ENCODE data around the gene H2BK1. TPM values are rescaled to one million over a fixed set of nuclear protein-coding genes. Genes with fewer than 3 reads are reported as not detected.

Gene H2BK1
- total RNA-seq, 2 experiments from 2014 or later = not detected

DNA sequence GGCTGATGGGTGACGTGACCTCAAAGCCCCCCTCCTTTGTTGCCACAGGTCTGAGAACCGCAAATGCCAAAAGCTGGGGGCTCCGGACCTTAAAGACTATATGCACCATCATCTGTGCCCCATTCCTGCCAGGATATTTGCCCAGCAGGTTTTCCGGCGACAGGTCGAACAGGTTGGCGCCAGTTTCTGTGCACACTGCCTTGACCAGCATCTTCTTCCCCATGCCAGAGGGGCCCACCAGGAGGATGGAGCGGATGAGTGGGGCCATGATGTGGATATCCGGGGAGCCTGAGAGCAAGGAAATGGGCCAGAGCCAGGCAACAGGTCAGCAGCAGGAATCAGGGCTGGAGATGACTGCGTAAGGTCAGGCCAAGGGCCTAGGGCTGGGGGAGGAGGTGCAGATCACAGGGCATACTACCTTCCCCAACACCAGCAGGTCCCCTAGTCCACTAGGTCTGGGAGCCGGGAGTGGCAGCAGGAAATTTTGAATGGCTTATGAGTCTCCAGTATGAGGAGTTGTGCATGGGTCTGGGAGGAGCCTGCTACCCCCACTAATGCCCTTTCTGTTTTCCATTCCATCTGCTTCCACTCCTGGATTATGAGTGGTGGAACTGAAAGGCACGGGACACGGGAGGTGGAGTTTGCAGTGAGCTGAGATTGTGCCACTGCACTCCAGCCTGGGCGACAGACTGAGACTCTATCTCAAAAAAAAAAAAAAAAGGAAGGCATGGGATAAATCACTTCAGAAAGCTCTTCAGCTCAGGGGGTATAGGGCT lies 16.9 kb downstream of the H2BK1 start:
- ChIA-PET POLR2A (no interaction called here), CTCF (no interaction called here)

DNA sequence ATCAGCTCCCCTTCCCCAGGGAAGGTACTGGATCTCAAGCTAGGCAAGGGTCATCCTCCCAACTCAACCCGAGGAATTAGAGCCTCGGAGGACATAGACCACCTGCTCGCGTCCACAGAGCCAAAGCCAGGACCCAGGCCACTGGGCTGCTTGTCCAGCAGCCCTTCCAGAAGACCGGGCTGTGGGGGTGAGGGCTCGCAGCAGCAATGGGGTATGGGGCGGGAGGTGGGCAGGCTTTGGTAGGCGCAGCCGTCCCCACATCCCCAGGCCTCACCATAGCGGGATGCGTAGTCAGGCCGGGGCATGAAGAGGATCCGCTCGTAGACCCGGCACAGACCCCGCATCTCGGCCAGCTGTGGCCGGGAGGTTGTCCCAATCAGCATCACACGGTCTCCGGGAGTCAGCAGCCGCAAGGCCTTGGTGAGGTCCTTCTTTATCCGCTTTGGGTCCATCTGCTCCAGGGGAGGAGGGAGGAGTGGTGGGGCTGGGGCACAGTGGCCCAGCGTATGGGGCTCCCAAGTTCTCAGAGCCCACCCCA lies 18.2 kb downstream of the H2BK1 start:
- ChIA-PET CTCF (no interaction called here), POLR2A (no interaction called here)

DNA sequence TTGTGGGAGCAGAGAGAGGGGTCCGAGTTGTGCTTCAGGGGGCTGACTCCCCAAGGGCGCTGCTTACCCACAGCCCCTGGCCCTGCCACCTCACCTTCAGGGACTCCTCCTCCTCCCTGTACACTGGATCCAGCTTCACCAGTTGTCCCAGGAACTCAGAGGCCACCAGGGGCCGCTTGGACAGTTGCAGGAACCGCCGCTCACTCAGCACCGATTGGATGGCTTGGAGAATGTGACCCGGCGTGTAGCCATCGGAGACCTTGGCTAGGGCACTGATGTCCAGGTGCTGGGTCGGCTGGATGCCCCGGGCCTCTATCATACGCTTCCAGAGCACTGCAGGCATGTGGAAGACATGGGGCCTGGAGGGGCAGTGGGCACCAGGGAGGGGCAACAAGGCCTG lies 18.7 kb downstream of the H2BK1 start:
- ChIA-PET CTCF (no interaction called here), POLR2A (no interaction called here)

DNA sequence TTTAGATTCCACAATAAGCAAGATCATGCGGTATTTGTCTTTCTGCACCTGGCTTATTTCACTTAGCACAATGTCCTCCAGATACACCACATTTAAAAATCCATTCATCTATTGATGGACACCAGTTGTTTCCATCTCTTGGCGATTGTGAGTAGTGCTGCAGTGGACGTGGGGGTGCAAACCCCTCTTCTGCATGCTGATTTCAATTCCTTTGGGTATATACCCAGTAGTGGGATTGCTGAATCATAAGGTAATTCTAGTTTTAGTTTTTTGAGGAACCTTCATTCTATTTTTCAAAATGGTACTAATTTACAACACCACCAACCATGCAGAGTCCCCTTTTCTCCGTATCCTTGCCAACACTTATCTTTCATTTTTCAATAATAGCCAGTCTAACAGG lies 21.2 kb downstream of the H2BK1 start:
- CTCF ChIA-PET = no interaction called here

DNA sequence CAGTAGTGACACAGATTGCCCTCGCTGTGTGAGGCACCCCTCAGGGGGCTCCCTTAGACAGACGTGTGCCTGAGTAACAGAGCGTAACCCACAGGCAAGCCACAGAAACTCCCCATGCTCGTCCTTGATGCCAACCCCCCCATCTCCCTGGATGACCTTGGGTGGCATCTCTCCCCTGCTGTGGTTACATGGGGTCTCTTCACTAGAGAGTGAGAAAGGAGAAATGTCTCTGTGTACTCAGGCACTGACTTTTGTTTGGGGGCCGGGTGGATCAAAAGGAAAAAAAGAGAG lies 22.1 kb downstream of the H2BK1 start:
- ChIA-PET CTCF (interaction anchor here (1.1 kb wide), 1 partner anchor 64 kb away, joined by 3 read pairs; no protein-coding TSS in a partner anchor), POLR2A (no interaction called here)

More for the DNA sequence above, 21.2 kb downstream of the H2BK1 start:
- POLR2A ChIA-PET = no interaction called here

DNA sequence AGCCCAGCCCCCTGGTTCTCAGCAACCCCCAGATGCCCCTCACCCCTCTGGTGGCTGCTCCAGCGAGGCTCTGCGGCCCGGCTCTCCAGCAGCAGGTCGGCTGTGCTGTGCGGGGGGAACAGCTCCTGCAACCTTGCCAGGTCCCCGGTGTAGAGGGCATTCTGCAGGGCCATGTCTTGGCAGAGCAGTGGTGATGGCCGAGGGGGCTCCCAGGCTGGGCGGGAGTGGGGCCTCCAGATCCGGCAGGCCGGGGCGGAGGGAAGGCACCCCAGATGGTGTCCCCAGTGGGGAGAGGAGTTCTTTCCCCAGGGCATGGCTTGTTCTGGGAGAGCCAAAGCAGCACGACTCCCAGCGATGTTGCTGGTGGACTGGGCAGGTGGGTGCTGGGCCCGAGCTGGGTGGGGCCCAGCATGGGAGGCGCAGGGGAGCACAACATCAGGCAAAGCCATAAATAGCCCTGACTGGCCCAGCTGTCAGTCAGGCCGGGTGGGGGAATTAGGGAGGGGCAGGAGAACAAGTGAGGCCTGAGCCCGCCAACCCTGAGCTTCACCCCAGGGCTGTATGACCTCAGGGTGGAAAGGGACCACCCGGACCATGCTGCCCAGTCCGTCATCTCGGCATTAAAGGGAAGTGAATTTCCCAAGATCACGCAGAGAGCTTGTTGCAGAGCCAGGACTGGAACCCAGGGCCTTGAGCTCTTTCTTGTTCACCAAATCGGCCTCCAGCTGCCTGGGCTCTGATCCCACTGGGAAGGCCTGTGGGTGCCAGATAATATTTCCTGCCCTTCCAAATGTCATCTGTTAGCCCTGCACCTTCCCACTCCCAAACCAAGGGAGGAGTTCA lies 22.7 kb downstream of the H2BK1 start:
- ChIA-PET POLR2A (no interaction called here), CTCF (interaction anchor here (1.1 kb wide), 1 partner anchor 63 kb away, joined by 3 read pairs; no protein-coding TSS in a partner anchor)

DNA sequence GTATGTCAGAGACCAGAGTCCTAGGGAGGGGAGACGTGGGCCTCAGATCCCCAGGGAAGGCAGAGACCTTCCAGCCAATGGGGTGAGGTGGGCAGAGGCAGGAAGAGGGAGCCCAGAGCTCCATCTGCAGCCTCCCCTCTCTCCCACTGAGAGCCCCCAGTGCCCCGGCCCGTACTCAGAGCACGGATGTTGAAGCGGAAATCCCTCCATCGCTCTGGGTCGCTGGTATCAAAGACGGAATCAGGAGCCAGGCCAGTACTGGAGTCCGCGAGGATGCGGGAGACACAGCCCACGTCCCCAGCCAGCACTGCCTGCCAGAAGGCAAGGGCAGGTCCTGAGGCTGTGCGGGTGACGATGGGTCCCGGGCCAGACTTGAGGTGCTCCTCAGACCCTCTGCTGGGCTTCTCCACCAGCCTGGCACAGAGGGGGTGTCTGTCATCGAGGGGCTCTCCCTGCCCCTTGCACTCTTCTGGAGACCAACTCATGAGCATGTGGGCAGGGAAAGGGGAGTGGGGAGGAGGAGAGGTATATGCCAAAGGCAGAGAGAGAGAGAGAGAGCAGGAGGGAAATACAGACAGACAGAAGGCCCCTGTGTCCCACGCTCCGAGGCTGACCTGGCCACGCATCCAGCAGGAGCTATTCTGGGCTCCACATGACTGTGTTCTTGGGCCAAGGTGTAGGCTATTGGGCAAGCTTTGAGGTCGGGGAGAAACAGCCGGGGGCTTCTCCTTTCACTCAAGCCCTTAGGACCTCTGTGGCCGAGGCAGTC lies 23.5 kb downstream of the H2BK1 start, which contains the start of gene ASB10:
TSS of gene ASB10 (minus strand) at position 611 of the 769 bp plus-strand sequence. CDS start at position 491, 120 bp downstream.
- ChIA-PET POLR2A (no interaction called here), CTCF (interaction anchor here (0.7 kb wide), 1 partner anchor 76 kb away, joined by 3 read pairs; no protein-coding TSS in a partner anchor)

DNA sequence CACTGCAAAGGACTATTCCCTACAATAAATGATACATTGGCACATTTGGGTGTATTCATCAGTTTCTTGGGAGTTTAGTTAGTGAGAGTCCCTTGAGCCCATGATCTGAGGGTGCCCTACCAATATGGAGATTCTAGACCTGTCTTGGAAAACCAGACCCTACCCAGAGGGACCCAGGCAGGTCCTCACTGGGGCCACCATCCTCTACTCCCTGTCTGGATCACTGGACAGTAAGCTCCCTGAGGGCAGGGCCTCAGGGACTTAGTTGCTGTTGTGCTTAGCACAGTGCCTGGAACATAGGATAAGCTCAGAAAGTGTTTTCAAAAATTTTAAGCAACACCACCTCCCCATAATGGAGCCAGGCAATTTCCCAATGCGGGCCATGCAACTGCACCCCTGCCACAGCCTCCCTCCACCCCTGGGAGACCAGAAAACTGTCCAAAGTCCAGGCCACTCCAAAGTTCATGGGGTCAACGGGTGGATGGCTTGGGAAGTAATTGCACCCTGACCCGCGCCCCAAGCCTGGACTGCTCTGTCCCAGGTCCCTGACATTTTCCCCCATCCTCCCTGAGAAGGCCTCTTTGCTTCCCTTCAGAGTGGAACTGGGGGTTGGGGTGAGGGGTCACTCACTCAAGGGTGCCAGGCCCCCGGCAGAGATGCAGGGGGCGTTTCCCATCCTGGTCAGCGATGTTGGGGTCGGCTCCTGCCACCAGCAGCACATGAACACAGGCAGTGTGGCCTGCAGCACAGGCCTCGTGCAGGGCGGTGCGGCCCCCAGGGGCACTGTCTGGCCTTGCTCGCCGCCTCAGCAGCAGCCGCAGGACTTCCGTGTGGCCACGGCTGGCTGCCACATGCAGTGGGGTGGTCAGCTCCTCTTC lies 24.3 kb downstream of the H2BK1 start:
- ChIA-PET CTCF (interaction anchor here (0.6 to 0.7 kb wide), 2 partner anchors 75 to 299 kb away, joined by 3 read pairs; no protein-coding TSS in a partner anchor), POLR2A (no interaction called here)

DNA sequence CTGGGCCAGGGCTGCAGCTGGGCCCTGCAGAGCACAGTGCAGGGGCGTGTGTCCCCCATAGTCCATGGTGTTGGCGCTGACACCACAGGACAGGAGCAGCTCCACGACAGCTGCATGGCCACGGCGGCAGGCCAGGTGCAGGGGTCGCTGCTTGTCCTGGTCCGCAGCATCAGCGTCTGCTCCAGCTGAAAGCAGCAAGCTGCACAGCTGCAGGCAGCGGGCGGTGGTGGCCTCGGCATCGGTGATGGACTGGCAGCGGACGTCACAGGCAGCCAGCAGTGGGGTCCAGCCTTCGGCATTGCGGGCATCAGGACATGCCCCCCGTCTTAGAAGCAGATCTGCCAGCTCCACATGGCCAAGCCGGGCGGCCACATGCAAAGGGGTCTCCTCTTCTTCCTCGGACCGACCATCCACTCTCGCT lies 29.3 kb downstream of the H2BK1 start:
- CTCF ChIA-PET = interaction anchor here (1.4 kb wide), 1 partner anchor 18 kb away, joined by 4 read pairs; no protein-coding TSS in a partner anchor
- POLR2A ChIA-PET = no interaction called here

DNA sequence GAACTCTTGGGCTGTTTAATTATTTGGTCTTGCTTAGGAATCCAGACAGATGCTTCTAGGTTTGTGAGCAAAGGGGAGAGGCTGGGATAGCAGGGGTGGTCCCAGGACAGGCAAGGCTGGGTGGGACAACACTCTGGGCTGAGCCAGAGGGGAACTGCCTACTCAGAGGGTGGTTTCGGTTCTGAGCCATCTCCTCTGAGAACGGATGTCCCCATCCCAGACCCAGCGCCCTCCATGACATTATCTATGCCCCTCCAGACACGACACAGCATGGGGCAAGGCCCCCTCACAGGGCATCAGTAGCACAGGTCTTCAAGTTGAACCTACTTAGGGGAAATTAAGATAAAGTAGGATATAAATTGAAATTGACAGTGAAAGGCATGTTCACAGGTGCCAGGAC lies 30.3 kb downstream of the H2BK1 start:
- POLR2A ChIA-PET = no interaction called here
- CTCF ChIA-PET = interaction anchor here (1.4 to 1.5 kb wide), 2 partner anchors 11 to 17 kb away, joined by 3 to 4 read pairs; no protein-coding TSS in a partner anchor

DNA sequence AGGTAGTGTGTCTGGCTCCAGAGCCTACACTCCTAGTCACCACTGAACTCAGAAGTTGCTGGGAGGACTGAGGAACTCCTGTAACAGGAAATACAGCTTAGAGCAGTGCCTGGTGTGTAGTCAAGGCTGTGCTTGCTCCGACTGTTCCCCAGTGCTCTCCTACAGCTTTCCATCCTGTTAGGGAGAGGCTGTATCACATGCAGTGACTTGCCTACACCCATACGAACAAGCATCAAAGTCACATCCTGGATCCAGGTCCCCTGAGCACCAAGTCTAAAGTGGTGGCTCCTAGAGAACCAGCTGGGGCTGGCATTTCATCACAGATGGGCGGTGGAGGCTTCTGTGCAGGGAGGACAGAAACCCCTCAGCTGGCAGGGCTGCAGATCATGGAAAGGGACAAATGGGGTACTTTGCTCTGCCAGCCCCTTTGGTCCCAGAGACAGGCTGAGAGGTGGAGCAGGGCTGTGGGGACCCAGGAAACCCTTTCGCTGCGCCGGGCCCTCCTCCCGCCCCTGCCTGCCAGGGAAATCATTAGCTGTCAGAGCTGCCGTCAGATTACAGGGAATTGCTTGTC lies 30.9 kb downstream of the H2BK1 start:
- ChIA-PET CTCF (interaction anchor here (0.6 to 1.5 kb wide), 3 partner anchors 11 to 579 kb away, joined by 3 to 4 read pairs (median 3); no protein-coding TSS in a partner anchor), POLR2A (no interaction called here)

DNA sequence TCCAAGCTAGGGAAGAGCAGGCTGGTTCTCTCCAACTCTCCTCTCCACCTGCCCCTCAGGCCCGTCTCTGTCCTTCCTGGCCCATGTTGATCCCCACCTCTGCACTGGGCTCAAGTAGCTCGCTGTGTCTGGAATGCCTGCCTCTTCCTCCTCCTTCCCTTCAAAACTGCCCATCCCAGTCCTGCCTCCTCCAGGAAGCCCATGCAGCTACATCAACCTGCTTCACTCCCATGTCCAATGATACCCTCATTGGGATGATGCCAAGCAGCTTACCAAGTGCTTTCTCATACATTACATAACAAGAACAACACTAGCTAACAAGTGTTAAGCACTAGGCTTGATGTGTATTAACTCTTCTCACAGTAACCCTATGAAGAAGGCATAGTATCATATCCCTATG lies 31.5 kb downstream of the H2BK1 start:
- ChIA-PET CTCF (interaction anchor here (0.5 to 1.5 kb wide), 5 partner anchors 10 to 580 kb away, joined by 3 to 4 read pairs (median 3); no protein-coding TSS in a partner anchor), POLR2A (no interaction called here)

DNA sequence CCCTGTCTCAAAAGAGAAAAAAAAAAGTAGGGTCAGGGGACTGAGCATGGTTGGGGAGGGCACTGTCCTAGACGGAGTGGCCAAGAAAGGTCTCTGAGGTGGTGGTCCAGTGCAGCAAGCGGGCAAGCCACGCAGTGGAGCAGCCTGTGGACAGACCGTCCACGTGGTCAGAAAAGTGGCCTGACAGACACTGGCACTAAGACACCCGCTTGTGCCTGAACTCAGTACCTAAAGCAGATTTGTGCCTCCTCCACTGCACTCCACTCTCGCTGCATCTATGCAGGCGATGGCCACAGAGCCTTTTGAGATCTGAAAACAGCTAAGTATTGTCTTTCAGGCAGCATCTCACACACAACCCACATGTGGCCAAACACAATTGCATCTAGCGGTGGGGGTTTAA lies 32.1 kb downstream of the H2BK1 start:
- ChIA-PET POLR2A (no interaction called here), CTCF (interaction anchor here (0.5 to 1.0 kb wide), 2 partner anchors 9 to 16 kb away, joined by 3 to 4 read pairs; no protein-coding TSS in a partner anchor)

DNA sequence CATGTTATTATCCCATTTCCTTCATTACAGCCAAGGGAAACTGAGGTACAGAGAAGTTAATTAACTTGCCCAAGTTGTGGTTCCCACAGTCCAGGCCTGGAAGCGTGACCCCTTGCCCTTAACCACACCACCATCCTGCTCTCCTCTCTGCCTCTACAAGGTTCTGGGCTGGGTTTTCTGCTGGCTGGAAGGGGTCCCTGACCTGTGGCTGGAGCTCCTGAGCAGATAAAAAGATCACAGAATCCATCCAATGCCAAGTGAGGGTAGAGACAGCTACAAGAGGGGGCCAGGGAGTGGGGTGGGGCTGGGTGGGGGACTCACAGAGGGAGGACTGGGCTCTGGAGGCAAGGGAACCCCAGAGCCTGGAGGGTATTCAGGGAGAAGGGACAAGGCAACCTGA lies 33.0 kb downstream of the H2BK1 start:
- ChIA-PET CTCF (interaction anchor here (1.0 to 2.2 kb wide), 2 partner anchors 8 to 53 kb away, joined by 3 to 8 read pairs; no protein-coding TSS in a partner anchor), POLR2A (no interaction called here)

DNA sequence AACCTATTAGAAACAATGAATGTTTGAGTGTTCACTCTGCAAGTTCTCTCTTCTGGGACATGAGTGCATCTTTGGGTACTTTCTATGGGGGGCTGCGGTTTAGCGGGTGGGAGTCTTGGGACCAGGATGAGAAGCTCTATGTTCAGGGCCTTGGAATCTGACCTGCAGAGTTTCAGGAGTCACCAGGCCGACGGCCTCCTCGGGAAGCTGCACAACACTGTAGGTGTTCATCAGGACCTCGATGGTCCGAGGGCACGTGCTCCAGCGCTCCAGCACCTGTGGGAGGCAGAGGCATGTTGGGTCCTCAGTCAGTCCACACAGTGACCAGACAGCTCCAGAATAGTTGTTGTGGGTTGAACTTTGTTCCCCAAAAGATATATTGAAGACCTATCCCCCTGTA lies 33.9 kb downstream of the H2BK1 start:
- POLR2A ChIA-PET = no interaction called here
- CTCF ChIA-PET = interaction anchor here (2.2 kb wide), 1 partner anchor 52 kb away, joined by 8 read pairs; no protein-coding TSS in a partner anchor

DNA sequence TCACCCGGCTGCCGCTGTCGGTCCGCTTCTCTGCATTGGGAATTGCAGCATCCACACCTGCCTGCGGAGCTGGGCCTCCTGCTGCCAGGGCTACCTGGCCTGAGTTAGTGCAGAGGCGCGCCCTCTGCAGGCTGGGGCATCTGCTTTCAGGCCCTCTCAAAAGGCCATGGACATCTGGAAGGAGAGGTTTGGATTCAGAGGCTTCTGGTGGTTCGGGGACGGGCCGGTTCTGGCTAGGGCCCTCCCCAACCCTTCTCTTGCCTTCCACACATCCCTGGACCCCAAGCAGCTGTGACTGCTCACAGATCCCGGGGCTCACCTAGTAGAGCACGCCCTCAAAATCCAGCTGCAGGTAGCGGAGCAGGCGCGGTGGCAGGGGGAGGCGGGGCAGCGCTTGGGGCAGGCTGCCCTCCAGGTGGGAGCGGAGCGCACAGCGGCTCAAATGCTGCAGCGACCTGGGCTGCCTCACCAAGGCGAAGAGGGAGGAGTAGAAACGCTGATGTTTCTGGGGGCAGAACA lies 34.4 kb downstream of the H2BK1 start:
- CTCF ChIA-PET = interaction anchor here (2.2 kb wide), 1 partner anchor 52 kb away, joined by 8 read pairs; no protein-coding TSS in a partner anchor

DNA sequence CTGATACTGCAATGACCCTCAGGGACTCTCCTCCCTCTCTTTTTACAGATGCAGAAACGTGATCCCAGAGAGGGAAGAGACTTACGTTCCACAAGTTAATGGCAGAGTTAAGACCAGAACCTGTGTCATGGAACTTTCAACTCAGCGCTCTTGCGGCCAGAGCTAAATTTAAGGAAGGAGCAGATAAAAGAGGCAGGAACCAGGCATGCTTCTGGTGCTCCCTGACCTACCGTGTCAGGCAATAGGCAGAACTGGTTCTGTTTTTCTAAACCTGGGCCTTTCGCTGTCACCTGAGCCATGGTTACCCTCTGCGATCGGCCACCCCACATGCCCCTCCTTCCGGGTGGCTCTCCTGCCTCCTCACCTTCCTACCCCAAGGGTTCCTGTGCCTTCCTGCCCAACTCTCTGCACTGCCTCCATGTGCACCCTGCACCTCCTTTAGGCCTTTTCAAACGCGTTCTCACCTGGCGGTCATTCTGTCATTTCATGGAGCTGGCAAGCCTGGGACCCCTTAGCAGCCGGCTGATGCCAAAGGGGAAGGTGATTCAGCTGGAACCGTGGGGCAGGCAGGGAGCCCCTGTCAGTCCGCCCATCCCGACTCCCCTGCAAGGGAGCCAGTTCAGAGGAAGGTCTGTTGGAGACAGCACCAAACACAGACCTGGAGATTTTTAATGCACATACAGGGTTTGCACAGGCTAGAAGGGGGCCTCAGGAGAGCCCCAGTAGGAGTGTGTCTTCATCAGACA lies 35.1 kb downstream of the H2BK1 start:
- ChIA-PET CTCF (interaction anchor here (0.6 to 1.2 kb wide), 2 partner anchors 51 to 293 kb away, joined by 3 read pairs; no protein-coding TSS in a partner anchor), POLR2A (no interaction called here)

More for the DNA sequence above, 34.4 kb downstream of the H2BK1 start:
- POLR2A ChIA-PET = no interaction called here

All from activated CD8-positive, alpha-beta memory T cell treated with anti-CD3 and anti-CD28 coated beads for 36 hours (primary cell).